HG02588 (cell line): ENCODE results near the gene TSC2.
"Not testable (repeated sequence)": the region's sequence is repeated elsewhere in the genome, so short reads cannot be mapped to it uniquely, and the experiment has no call there.

ENCODE experiments used
- ATAC-seq: cut with Tn5 transposase; IDR thresholded peaks from one replicate; pipeline ENCODE4 v1.9.1; 2021; ENCODE audit warnings: mild to moderate bottlenecking, moderate library complexity; ENCODE audit not compliant: unreplicated experiment

The TSC2 gene

GRCh38 chr16:2101581-2101980 lies 53.8 kb downstream of the TSC2 start:
- not testable (repeated sequence) for ATAC-seq

GRCh38 chr16:2102471-2102870 lies 54.7 kb downstream of the TSC2 start:
- no peak for ATAC-seq

GRCh38 chr16:2104464-2104863 lies 56.7 kb downstream of the TSC2 start:
- not testable (repeated sequence) for ATAC-seq

GRCh38 chr16:2105291-2105690 lies 57.5 kb downstream of the TSC2 start:
- not testable (repeated sequence) for ATAC-seq

- ATAC-seq: not testable (repeated sequence)
These were observed 58.0 kb downstream of the TSC2 start for GRCh38 chr16:2105769-2106168.

- not testable (repeated sequence) for ATAC-seq
These were observed 58.4 kb downstream of the TSC2 start for GRCh38 chr16:2106211-2106610.

- ATAC-seq: not testable (repeated sequence)
These were observed 59.5 kb downstream of the TSC2 start for GRCh38 chr16:2107121-2107790.

GRCh38 chr16:2107791-2108125 lies 60.0 kb downstream of the TSC2 start:
- not testable (repeated sequence) for ATAC-seq

- not testable (repeated sequence) for ATAC-seq
These were observed 60.9 kb downstream of the TSC2 start for GRCh38 chr16:2108446-2109270.

- ATAC-seq: not testable (repeated sequence)
These were observed 61.4 kb downstream of the TSC2 start for GRCh38 chr16:2109271-2109580.

- not testable (repeated sequence) for ATAC-seq
These were observed 62.1 kb downstream of the TSC2 start for GRCh38 chr16:2109872-2110271.

GRCh38 chr16:2110332-2111008 lies 62.7 kb downstream of the TSC2 start:
- ATAC-seq: not testable (repeated sequence)

- not testable (repeated sequence) for ATAC-seq
These were observed 63.2 kb downstream of the TSC2 start for GRCh38 chr16:2111009-2111353.

GRCh38 chr16:2111412-2112335 lies 63.9 kb downstream of the TSC2 start:
- ATAC-seq: not testable (repeated sequence)

- ATAC-seq: not testable (repeated sequence)
These were observed 64.8 kb downstream of the TSC2 start for GRCh38 chr16:2112539-2113106.

GRCh38 chr16:2114225-2114624 lies 66.4 kb downstream of the TSC2 start:
- ATAC-seq: not testable (repeated sequence)

- not testable (repeated sequence) for ATAC-seq
These were observed 67.3 kb downstream of the TSC2 start for GRCh38 chr16:2114885-2115590.

GRCh38 chr16:2115591-2115973 lies 67.8 kb downstream of the TSC2 start:
- ATAC-seq: no peak

- ATAC-seq: not testable (repeated sequence)
These were observed 68.6 kb downstream of the TSC2 start for GRCh38 chr16:2116428-2116827.

- ATAC-seq: not testable (repeated sequence)
These were observed 69.6 kb downstream of the TSC2 start for GRCh38 chr16:2117341-2117740.
